ENCODE results near the gene TEX261.

Gene TEX261

DNA sequence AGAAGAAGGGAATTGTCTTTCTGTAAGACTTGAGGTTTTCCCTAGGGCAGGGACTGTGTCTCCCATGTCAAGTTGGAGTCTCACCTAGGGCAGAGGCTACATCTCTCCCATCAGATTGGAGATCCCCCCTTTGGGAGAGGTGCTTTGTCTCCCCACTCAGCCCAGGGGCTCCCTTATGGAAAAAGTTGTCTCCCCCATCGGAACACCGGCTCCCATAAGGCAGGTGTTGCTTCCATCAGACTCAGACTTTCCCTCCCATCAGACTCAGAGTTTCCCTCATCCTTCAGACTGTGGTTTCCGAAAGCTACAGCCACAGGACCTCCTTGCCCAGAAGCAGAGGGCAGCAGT is 10.5 kb downstream of the TEX261 start:
- no peak for DNase-seq (ENCODE audit: low read depth)
- TF ChIP-seq, protein P1, sequence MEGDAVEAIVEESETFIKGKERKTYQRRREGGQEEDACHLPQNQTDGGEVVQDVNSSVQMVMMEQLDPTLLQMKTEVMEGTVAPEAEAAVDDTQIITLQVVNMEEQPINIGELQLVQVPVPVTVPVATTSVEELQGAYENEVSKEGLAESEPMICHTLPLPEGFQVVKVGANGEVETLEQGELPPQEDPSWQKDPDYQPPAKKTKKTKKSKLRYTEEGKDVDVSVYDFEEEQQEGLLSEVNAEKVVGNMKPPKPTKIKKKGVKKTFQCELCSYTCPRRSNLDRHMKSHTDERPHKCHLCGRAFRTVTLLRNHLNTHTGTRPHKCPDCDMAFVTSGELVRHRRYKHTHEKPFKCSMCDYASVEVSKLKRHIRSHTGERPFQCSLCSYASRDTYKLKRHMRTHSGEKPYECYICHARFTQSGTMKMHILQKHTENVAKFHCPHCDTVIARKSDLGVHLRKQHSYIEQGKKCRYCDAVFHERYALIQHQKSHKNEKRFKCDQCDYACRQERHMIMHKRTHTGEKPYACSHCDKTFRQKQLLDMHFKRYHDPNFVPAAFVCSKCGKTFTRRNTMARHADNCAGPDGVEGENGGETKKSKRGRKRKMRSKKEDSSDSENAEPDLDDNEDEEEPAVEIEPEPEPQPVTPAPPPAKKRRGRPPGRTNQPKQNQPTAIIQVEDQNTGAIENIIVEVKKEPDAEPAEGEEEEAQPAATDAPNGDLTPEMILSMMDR (IDR thresholded peaks at IDR 0.05; ENCODE audit: control insufficient read depth, extremely low read depth, insufficient read depth) = no peak
- no peak overlapping the region for H3K4me3 ChIP-seq (ENCODE audit: low read depth, low read length)

DNA sequence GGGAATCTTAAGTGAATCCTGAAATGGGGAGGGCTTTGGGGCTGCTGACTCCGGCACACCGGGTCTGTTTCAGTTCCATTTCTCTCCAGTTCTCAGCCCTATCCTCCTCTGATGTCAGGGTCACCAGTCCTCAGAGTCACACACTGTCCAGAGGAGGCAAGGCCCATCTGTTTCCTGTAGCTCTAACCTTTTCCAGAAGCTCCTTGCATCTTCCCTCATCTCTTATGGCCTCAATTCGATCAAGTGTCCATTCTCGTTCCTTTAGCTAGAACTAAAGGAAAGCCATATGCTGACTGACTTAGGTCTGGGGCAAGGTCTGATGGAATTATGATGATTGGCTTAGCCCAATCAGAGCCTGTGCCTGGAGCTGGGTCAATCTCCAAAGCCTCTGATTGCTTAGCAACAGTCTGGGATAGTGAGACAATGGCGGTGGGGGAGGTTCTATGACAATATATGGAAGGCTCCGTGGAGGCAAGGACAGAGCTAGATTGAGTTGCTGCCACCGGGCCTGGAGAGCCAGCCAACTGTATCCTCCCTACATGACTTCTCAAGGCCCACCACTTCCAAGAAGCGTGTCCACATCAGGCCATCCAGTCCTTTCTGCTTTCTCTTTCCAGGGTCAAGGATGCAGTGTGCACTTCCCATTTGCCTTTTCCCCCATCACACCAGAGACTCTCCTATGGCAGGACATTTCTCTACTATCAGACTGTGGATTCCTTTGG is 11.0 kb downstream of the TEX261 start:
- H3K4me3 ChIP-seq (ENCODE audit: low read depth, low read length) = no peak overlapping the region
- TF ChIP-seq, protein P1 (IDR thresholded peaks at IDR 0.05; ENCODE audit: control insufficient read depth, extremely low read depth, insufficient read depth) = no peak
- no peak for DNase-seq (ENCODE audit: low read depth)

DNA sequence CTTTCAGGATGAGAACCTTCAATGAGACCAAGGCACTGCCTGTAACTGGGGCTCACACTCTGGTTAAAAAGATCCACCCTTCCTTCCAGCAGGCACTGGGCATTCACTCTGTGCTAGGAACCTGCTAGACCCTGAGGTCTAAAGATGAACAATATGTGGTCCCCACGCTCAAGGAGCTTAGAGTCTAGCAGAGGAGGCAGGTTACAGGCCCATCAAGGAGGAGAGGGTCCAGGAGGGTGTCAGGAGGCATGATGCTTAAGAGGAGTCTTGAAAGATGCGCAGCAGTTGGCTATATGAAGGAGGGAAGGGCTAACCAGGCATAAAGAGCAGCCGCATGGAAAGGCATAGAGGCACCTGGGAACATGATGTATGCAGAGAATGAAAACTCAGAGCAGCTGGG is 11.7 kb downstream of the TEX261 start:
- TF ChIP-seq, protein P1 (IDR thresholded peaks at IDR 0.05; ENCODE audit: control insufficient read depth, extremely low read depth, insufficient read depth) = no peak
- no peak for DNase-seq (ENCODE audit: low read depth)
- no peak overlapping the region for H3K4me3 ChIP-seq (ENCODE audit: low read depth, low read length)

DNA sequence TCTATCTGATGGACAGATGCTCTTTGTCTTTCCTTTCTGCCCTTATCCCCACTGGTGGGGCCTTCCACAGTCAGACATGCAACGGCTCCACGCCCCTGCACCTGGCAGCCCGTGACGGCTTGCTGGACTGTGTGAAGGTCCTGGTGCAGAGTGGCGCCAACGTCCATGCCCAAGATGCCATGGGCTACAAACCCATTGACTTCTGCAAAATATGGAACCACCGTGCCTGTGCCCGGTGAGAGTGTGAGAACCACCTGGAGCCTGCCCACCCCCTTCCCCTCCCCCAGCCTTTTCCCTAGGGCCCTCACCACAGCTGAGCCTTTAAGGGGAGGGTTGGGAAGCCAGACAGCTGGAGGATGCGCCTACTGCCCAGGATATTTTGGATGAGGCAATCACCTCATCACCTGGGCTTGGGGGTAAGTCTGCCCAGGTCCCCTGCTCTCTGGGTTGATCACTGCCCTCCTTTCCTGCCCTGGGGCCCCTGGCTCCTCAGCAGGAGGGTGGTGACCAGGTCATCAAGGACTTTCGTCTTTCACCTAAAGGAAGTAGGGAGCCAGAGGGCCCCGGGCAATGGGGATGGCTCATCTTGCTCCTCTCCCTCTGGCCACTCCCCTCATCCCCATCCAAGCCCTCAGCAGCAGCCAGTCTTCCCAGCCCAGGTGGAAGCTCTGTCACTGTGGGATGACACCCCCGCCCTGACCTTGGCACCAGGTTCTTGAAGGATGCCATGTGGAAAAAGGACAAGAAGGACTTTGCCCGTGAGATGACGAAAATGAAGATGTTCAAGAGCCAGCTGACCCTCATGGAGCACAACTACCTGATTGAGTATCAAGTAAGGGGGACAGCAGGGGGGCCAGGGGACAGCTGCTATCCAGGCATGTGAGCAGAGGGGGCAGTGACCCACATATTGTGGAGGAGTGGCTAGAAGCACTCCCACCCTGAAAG is 12.5 kb downstream of the TEX261 start:
- TF ChIP-seq, protein P1 (IDR thresholded peaks at IDR 0.05; ENCODE audit: control insufficient read depth, extremely low read depth, insufficient read depth) = no peak
- DNase-seq (ENCODE audit: low read depth) = no peak
- no peak overlapping the region for H3K4me3 ChIP-seq (ENCODE audit: low read depth, low read length)

DNA sequence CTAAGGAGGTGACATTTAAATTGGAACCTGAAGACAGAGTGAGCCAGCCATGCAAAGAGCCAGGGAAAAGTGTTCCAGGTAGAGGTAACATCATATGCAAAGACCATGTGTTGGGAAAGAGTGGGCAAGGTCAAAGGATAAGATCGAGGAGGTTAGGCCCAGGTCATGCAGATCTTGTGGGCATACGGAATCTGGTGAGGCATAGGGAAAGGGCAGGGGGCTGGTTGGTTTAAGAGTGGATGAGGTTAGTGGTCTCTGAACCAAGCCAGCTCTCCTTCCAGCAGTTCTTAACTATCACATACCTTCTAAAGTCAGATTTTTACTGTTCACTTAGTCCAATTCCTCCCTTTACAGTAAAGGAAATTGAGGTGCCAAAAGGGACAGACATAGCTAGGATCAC is 13.3 kb downstream of the TEX261 start:
- H3K4me3 ChIP-seq (ENCODE audit: low read depth, low read length) = no peak overlapping the region
- TF ChIP-seq, protein P1 (IDR thresholded peaks at IDR 0.05; ENCODE audit: control insufficient read depth, extremely low read depth, insufficient read depth) = no peak
- no peak for DNase-seq (ENCODE audit: low read depth)

DNA sequence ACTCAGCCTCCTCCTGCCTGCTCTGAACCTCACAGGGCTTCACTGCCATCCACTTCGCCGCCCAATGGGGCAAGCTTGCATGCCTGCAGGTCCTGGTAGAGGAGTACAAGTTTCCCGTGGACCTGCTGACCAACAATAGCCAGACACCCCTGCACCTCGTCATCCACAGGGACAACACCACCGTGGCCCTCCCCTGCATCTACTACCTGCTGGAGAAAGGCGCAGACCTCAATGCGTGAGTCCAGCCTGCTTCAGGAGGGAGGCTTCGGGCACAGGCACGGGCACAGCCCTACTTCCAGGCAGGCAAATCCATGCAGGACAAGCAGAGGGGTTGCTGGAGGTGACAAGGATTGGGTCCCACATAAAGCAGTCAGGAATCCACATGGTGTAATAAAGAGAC is 15.0 kb downstream of the TEX261 start:
- TF ChIP-seq, protein P1 (IDR thresholded peaks at IDR 0.05; ENCODE audit: control insufficient read depth, extremely low read depth, insufficient read depth) = no peak
- DNase-seq (ENCODE audit: low read depth) = no peak
- H3K4me3 ChIP-seq (ENCODE audit: low read depth, low read length) = no peak overlapping the region

All from LNCaP clone FGC (cell line).